ENCODE measurements around the gene POF1B. TPM values are rescaled to one million over a fixed set of nuclear protein-coding genes. Genes with fewer than 3 reads are reported as not detected.

Gene POF1B
- total and polyA plus RNA-seq, 11 donors = 0.91 to 9.1 (median 4.7) TPM

DNA sequence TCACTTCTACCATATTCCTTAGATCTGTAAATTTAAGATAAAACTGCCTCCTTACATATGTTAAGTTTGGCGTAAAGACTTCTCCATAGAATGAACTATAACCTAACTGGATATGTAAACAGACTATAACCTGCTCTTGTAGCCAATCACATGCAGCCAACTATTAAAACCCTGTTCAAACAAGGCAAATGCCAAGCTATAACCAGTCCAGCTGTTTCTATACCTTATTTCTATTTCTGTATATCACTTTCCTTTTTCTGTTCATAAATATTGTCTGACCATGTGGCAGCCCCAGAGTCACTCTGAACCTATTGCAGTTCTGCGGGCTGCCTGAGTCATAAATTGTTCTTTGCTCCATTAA lies 12.4 kb upstream of the POF1B start:
- Histone ChIP-seq H3K27me3 (no peaks in the 10 kb centered on the region), H3K36me3 (no peaks in the 10 kb centered on the region), H3K4me3 (no peak overlapping the region), H3K9me3 (no peaks in the 10 kb centered on the region), H3K4me1 (no peaks in the 10 kb centered on the region), H3K27ac (no peak overlapping the region)
- no peak for DNase-seq
- WGBS, 4 donors = 80 to 92% (median 86%) methylated on average over 2 of the region's 2 CpGs
- no peak for TF ChIP-seq POLR2A (IDR thresholded peaks at IDR 0.05)
- TF ChIP-seq, protein P1, sequence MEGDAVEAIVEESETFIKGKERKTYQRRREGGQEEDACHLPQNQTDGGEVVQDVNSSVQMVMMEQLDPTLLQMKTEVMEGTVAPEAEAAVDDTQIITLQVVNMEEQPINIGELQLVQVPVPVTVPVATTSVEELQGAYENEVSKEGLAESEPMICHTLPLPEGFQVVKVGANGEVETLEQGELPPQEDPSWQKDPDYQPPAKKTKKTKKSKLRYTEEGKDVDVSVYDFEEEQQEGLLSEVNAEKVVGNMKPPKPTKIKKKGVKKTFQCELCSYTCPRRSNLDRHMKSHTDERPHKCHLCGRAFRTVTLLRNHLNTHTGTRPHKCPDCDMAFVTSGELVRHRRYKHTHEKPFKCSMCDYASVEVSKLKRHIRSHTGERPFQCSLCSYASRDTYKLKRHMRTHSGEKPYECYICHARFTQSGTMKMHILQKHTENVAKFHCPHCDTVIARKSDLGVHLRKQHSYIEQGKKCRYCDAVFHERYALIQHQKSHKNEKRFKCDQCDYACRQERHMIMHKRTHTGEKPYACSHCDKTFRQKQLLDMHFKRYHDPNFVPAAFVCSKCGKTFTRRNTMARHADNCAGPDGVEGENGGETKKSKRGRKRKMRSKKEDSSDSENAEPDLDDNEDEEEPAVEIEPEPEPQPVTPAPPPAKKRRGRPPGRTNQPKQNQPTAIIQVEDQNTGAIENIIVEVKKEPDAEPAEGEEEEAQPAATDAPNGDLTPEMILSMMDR (IDR thresholded peaks at IDR 0.05) = no peak
- intact Hi-C loops (cut with DNase I) = no loop called here
- no peak for ATAC-seq

DNA sequence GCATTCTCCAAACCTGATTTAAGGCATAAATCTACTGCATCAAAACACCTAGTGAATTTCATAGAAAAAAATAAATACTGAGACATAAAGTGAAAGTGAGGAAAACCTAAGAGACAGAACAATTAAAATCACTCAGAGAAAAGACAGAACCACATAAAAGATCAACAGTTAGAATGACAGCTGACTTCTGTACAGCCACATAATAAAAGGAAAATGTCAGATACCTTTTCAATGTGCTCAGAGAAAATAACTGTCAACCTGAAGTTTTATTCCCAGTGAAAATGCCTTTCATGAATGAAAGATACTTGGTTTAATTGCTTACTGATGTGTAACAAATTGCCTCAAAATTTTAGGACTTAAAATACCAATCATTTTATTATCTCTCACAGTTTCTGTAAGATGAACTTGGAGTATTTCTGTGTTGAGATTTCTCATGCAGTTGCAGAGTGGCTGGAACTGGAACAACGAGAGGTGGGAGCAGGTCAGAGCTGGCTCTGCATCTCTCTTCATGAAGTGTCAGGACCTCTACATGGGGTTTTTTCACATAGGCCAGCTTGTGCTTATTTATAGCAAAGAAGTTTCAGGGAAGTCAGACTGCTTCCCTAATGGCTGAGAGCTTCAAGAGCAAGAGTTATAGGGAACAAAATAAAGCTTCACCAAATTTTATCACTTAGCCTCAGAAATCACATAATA lies 11.9 kb upstream of the POF1B start:
- ATAC-seq = no peak
- Histone ChIP-seq H3K27ac (no peak overlapping the region), H3K9me3 (no peaks in the 10 kb centered on the region), H3K27me3 (no peaks in the 10 kb centered on the region), H3K36me3 (no peaks in the 10 kb centered on the region), H3K4me1 (no peaks in the 10 kb centered on the region), H3K4me3 (no peak overlapping the region)
- no peak for DNase-seq
- TF ChIP-seq POLR2A (IDR thresholded peaks at IDR 0.05) = no peak
- TF ChIP-seq, protein P1 (IDR thresholded peaks at IDR 0.05) = no peak
- intact Hi-C loops (cut with DNase I) = no loop called here
- WGBS, 4 donors = 16 to 29% (median 20%) methylated on average over 1 of the region's 1 CpG

DNA sequence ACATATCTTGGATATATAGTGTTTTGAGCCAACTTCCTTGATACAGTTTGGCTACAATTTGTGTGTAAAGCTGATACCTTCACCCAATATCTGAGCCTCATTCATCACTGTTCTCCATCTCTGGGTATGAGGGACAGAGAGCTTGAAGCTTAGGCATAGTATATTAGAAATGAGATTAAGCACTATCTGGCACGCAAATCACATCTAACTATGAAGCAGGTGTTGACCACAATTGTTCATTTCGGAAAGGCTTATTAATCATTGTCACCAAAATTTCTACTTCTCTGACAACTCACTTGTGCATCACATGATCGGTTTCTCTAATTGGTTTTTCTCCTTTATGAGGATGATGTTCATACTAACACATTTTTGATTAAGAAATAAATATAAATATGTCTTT lies 2.1 kb upstream of the POF1B start:
- no peak overlapping the region for H3K27ac ChIP-seq
- ATAC-seq (no peak), DNase-seq (no peak)
- no peaks in the 10 kb centered on the region for H3K36me3 ChIP-seq
- H3K4me3 ChIP-seq = no peak overlapping the region
- H3K9me3 ChIP-seq = no peaks in the 10 kb centered on the region
- no peaks in the 10 kb centered on the region for H3K4me1 ChIP-seq
- TF ChIP-seq POLR2A (IDR thresholded peaks at IDR 0.05) = no peak
- TF ChIP-seq, protein P1 (IDR thresholded peaks at IDR 0.05) = no peak
- intact Hi-C loops (cut with DNase I) = no loop called here
- peaks cover 0 to 5% (median 0%) of the 10 kb centered on the region in 9 donors for H3K27me3 ChIP-seq
- WGBS, 4 donors = 55 to 89% (median 69%) methylated on average over 3 of the region's 3 CpGs

DNA sequence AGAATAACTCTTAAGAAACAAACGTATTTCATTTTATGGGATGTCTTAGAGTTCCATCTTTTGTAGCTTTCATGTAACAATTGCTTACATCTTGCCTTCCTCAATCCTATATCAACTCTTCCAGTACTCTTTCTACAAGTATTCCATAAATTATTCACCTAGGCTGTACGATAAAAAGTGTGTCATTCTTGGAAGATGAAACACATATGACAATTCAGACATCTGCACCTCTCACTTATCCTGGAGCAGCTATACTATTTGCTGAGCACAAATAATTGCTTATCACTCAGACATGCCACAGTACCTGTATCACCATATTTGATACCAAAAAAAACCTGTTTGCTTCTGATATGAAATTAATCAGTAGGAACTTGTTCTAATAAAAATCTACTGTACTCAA lies 1.0 kb downstream of the POF1B start:
- H3K4me1 ChIP-seq = no peaks in the 10 kb centered on the region
- whole genome bisulfite sequencing, 4 donors = 31 to 45% (median 40%) methylated on average over 2 of the region's 2 CpGs
- no peaks in the 10 kb centered on the region for H3K9me3 ChIP-seq
- ATAC-seq = no peak
- H3K36me3 ChIP-seq = no peaks in the 10 kb centered on the region
- H3K27me3 ChIP-seq = peaks cover 0 to 3% (median 0%) of the 10 kb centered on the region in 9 donors
- no peak overlapping the region for H3K27ac ChIP-seq
- peak overlapping the region in 7 of 12 donors; percentile 15 to 37 (median 28) for H3K4me3 ChIP-seq
- no peak for DNase-seq
- intact Hi-C loops (cut with DNase I) = no loop called here
- TF ChIP-seq POLR2A (IDR thresholded peaks at IDR 0.05) = no peak
- TF ChIP-seq, protein P1 (IDR thresholded peaks at IDR 0.05) = no peak
